Fibroblast of villous mesenchyme (primary cell): ENCODE data around the gene ABI3. TPM values are rescaled to one million over a fixed set of nuclear protein-coding genes. Genes with fewer than 3 reads are reported as not detected.

Source experiments
- DNase-seq: peaks from one replicate; pipeline ENCODE4 v3.0.0-alpha.2; 2010; ENCODE audit warnings: low read depth
- H3K4me3 ChIP-seq: 2 replicates; pipeline ENCODE4 v1.5.1; 2011; ENCODE audit warnings: low read depth, mild to moderate bottlenecking, low read length
- total RNA-seq: library from RNA; depleted of rRNA; stranded (reverse); fragments of >200 nt; gene quantifications from 2 replicates; pipeline ENCODE4 v1.2.3, GENCODE V29; 2012
- TF ChIP-seq, protein P1 (sequence below): IDR thresholded peaks from 2 replicates; pipeline ENCODE4 v1.5.1; 2012; ENCODE audit warnings: low read depth, mild to moderate bottlenecking, low read length; ENCODE audit not compliant: insufficient read depth

The ABI3 gene
- total RNA-seq, 1 donor, result 1.7 TPM

- no peak for DNase-seq
- no peak overlapping the region for H3K4me3 ChIP-seq
- TF ChIP-seq, protein P1, sequence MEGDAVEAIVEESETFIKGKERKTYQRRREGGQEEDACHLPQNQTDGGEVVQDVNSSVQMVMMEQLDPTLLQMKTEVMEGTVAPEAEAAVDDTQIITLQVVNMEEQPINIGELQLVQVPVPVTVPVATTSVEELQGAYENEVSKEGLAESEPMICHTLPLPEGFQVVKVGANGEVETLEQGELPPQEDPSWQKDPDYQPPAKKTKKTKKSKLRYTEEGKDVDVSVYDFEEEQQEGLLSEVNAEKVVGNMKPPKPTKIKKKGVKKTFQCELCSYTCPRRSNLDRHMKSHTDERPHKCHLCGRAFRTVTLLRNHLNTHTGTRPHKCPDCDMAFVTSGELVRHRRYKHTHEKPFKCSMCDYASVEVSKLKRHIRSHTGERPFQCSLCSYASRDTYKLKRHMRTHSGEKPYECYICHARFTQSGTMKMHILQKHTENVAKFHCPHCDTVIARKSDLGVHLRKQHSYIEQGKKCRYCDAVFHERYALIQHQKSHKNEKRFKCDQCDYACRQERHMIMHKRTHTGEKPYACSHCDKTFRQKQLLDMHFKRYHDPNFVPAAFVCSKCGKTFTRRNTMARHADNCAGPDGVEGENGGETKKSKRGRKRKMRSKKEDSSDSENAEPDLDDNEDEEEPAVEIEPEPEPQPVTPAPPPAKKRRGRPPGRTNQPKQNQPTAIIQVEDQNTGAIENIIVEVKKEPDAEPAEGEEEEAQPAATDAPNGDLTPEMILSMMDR, result no peak
Measured at GRCh38 chr17:49198211-49198610, 12.3 kb upstream of the ABI3 start.

DNA sequence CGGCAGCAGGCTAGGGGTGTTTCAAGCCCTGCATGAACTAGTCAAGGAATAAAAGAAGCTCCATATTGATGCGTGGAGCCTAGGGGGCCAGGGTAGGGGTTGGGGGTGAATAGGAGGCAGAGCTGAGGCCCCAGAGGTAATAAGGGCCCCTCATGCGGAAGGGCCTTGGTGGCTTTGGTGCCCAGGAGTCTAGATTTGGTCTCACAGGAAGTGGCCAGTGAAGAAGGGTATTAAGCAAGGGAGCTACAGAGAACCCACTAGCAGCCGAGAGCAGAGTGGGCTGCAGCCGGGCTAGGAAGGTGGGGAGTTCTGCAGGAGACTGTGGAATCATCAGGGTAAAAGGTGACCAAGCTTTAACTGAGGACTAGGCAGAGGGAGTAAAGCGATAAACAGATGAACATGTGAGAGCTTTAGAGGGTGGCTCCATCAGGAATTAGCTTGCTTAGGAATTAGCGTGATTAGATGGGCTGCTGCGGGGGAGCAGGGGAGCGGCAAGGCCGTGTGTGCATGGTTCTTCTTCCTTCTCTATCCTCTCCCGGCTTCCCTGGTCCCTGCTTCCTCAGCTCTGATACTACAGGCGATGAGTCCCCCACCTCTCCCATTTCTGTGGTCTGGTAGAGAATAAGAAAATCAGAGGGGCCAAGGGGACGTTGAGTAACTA is 10.0 kb upstream of the ABI3 start:
- DNase-seq, result no peak
- TF ChIP-seq, protein P1, result no peak
- no peak overlapping the region for H3K4me3 ChIP-seq

DNA sequence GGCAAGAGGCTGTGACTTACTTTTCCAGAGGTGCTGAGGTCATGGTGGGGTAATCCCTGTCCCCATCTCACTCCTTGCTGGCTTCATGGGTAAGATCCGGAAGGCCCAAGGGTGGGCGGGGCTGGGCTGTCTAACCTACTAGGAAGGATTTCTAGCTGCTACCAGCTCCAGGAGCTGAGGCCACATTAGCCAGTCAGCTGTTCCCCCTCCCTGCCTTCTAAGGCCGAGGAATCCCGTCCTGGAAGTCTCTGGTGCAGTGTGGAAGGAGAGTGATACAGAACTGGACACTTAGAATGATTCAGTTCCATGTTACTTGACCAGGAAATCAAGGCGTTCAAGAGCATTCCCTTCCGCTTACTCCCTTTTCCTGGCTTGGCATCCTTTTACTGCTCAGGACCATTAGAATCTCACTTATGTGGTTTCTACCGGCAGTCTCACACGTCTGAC is 9.0 kb upstream of the ABI3 start:
- TF ChIP-seq, protein P1, result no peak
- no peak for DNase-seq
- no peak overlapping the region for H3K4me3 ChIP-seq

- TF ChIP-seq, protein P1, result no peak
- no peak for DNase-seq
Measured at GRCh38 chr17:49203796-49204195, 6.7 kb upstream of the ABI3 start.

GRCh38 chr17:49204516-49204915 is 6.0 kb upstream of the ABI3 start:
- TF ChIP-seq, protein P1, result no peak
- DNase-seq, result no peak
- H3K4me3 ChIP-seq, result no peak overlapping the region

More at GRCh38 chr17:49203796-49204195, 6.7 kb upstream of the ABI3 start:
- no peak overlapping the region for H3K4me3 ChIP-seq

DNA sequence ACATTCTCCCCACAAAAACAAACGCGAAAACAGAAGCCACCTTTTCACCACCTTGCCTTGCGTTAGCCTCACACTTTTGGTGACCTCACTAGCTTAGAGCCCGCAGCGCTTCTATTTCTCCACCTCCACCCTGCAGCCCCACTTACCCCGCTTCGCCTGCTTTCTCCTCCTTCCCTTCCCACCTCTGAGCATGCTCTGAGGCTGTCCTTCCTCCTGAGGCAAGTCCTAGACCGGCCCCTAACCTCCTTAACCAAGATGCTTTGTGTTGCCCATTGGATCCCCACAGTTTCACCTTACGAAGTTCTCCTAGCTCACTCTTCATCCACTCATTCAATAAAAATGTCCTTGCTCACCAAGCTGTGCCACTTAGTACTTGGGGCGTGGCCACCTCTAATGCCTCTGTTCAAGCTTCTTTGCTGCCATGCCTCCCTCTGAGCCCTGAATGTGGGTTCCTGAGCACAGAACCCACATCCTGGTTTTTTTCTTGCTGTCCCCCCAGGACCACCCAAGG is 1.4 kb upstream of the ABI3 start:
- DNase-seq, result no peak
- TF ChIP-seq, protein P1, result no peak
- no peak overlapping the region for H3K4me3 ChIP-seq
